ENCODE measurements around the gene CD37. TPM values are rescaled to one million over a fixed set of nuclear protein-coding genes. Genes with fewer than 3 reads are reported as not detected.
"Not testable (repeated sequence)": the region's sequence is repeated elsewhere in the genome, so short reads cannot be mapped to it uniquely, and the experiment has no call there.

The CD37 gene
- total RNA-seq, result 1,587 and 1,688 TPM in 2 replicates

GRCh38 chr19:49335071-49335783 is at the start of gene CD37:
Gene CD37, plus strand, starts transcription at chr19:49335406. Its CDS starts 135 bp downstream, at chr19:49335541.
- POLR2A ChIA-PET, result interaction anchor here (0.6 to 19.9 kb wide), 36 partner anchors 6 to 1010 kb away, joined by 3 to 757 read pairs (median 6); partner anchors contain the start of genes ALDH16A1, CD37, DKKL1 and EMP3
- H3K27ac Mint-ChIP-seq, result peak within 1 kb of the TSS; percentile 100
- intact Hi-C loops (cut with micrococcal nuclease), result loop anchor here (1.0 to 10.0 kb wide), 5 partner anchors 28 to 1010 kb away; partner anchors contain the start of genes DKKL1 and IL4I1
- TF ChIP-seq CTCF (IDR thresholded peaks at IDR 0.05), result no peak
- peak; percentile 19 for ATAC-seq (ENCODE audit: low read depth)
- H3K36me3 Mint-ChIP-seq (ENCODE audit: low read depth), result peaks cover 77% of the 10 kb centered on the region
- no peaks in the 10 kb centered on the region for H3K27me3 Mint-ChIP-seq
- CTCF ChIA-PET, result interaction anchor here (1.0 to 1.2 kb wide), 4 partner anchors 13 to 34 kb away, joined by 3 to 6 read pairs (median 4); no protein-coding TSS in a partner anchor
- peak; percentile 64 for DNase-seq
- H3K4me3 Mint-ChIP-seq, result peak within 1 kb of the TSS; percentile 100
- no peaks in the 10 kb centered on the region for H3K9me3 Mint-ChIP-seq
- peaks cover 89% of the 10 kb centered on the region for H3K4me1 Mint-ChIP-seq

- Mint-ChIP-seq H3K4me1 (no peaks in the 10 kb centered on the region), H3K4me3 (no peak overlapping the region), H3K9me3 (peaks cover 2% of the 10 kb centered on the region), H3K27ac (no peak overlapping the region), H3K36me3 (ENCODE audit: low read depth) (no peaks in the 10 kb centered on the region), H3K27me3 (peaks cover 4% of the 10 kb centered on the region)
- ChIA-PET POLR2A (no interaction called here), CTCF (no interaction called here)
- ATAC-seq (ENCODE audit: low read depth) (no peak), DNase-seq (no peak)
- no peak for TF ChIP-seq CTCF (IDR thresholded peaks at IDR 0.05)
- intact Hi-C loops (cut with micrococcal nuclease), result no loop called here
Observed at GRCh38 chr19:49287141-49287770, 48.0 kb upstream of the CD37 start.

- H3K27ac Mint-ChIP-seq; H3K9me3 Mint-ChIP-seq; H3K36me3 Mint-ChIP-seq (ENCODE audit: low read depth); DNase-seq; H3K4me1 Mint-ChIP-seq; intact Hi-C loops (cut with micrococcal nuclease); ATAC-seq (ENCODE audit: low read depth); H3K4me3 Mint-ChIP-seq; H3K27me3 Mint-ChIP-seq: not testable (repeated sequence)
- ChIA-PET CTCF (interaction anchor here (1.2 to 1.4 kb wide), 2 partner anchors 13 to 155 kb away, joined by 5 read pairs; no protein-coding TSS in a partner anchor), POLR2A (interaction anchor here (0.7 to 1.6 kb wide), 3 partner anchors 52 to 967 kb away, joined by 3 to 5 read pairs (median 4); no protein-coding TSS in a partner anchor)
Observed at GRCh38 chr19:49288205-49288604, 47.0 kb upstream of the CD37 start.

- H3K27me3 Mint-ChIP-seq, result not testable (repeated sequence)
Observed at GRCh38 chr19:49289286-49289685, 45.9 kb upstream of the CD37 start.

GRCh38 chr19:49290517-49290916 is 44.7 kb upstream of the CD37 start:
- peaks cover 2% of the 10 kb centered on the region for H3K9me3 Mint-ChIP-seq
- DNase-seq (no peak), ATAC-seq (ENCODE audit: low read depth) (no peak)
- CTCF ChIA-PET, result no interaction called here
- no peak overlapping the region for H3K27ac Mint-ChIP-seq
- POLR2A ChIA-PET, result no interaction called here
- no peak overlapping the region for H3K4me3 Mint-ChIP-seq
- H3K36me3 Mint-ChIP-seq (ENCODE audit: low read depth), result peaks cover 5% of the 10 kb centered on the region
- no peak for TF ChIP-seq CTCF (IDR thresholded peaks at IDR 0.05)
- no peaks in the 10 kb centered on the region for H3K4me1 Mint-ChIP-seq
- intact Hi-C loops (cut with micrococcal nuclease), result no loop called here
- H3K27me3 Mint-ChIP-seq, result no peaks in the 10 kb centered on the region

More at GRCh38 chr19:49289286-49289685, 45.9 kb upstream of the CD37 start:
- intact Hi-C loops (cut with micrococcal nuclease); H3K4me1 Mint-ChIP-seq; DNase-seq; H3K36me3 Mint-ChIP-seq (ENCODE audit: low read depth); H3K9me3 Mint-ChIP-seq; H3K4me3 Mint-ChIP-seq; ATAC-seq (ENCODE audit: low read depth); H3K27ac Mint-ChIP-seq: not testable (repeated sequence)
- ChIA-PET CTCF (interaction anchor here (0.6 to 1.4 kb wide), 4 partner anchors 12 to 196 kb away, joined by 3 to 5 read pairs (median 4); no protein-coding TSS in a partner anchor), POLR2A (interaction anchor here (1.5 to 1.6 kb wide), 2 partner anchors 51 to 181 kb away, joined by 3 to 5 read pairs; no protein-coding TSS in a partner anchor)

Measured in activated B cell treated with CpG ODN at 0.5 μM for 24 hours (primary cell).